Airway epithelial cell (primary cell): ENCODE results near the gene ABCC4. TPM values are rescaled to one million over a fixed set of nuclear protein-coding genes. Genes with fewer than 3 reads are reported as not detected.

Experiments
- total RNA-seq: library from RNA; depleted of rRNA; stranded (reverse); fragments of >200 nt; gene quantifications from 2 replicates; pipeline ENCODE4 v1.2.3, GENCODE V29; 2015

ABCC4 gene, protein sequence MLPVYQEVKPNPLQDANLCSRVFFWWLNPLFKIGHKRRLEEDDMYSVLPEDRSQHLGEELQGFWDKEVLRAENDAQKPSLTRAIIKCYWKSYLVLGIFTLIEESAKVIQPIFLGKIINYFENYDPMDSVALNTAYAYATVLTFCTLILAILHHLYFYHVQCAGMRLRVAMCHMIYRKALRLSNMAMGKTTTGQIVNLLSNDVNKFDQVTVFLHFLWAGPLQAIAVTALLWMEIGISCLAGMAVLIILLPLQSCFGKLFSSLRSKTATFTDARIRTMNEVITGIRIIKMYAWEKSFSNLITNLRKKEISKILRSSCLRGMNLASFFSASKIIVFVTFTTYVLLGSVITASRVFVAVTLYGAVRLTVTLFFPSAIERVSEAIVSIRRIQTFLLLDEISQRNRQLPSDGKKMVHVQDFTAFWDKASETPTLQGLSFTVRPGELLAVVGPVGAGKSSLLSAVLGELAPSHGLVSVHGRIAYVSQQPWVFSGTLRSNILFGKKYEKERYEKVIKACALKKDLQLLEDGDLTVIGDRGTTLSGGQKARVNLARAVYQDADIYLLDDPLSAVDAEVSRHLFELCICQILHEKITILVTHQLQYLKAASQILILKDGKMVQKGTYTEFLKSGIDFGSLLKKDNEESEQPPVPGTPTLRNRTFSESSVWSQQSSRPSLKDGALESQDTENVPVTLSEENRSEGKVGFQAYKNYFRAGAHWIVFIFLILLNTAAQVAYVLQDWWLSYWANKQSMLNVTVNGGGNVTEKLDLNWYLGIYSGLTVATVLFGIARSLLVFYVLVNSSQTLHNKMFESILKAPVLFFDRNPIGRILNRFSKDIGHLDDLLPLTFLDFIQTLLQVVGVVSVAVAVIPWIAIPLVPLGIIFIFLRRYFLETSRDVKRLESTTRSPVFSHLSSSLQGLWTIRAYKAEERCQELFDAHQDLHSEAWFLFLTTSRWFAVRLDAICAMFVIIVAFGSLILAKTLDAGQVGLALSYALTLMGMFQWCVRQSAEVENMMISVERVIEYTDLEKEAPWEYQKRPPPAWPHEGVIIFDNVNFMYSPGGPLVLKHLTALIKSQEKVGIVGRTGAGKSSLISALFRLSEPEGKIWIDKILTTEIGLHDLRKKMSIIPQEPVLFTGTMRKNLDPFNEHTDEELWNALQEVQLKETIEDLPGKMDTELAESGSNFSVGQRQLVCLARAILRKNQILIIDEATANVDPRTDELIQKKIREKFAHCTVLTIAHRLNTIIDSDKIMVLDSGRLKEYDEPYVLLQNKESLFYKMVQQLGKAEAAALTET (N-terminal part only)
- total RNA-seq, result 5.7 and 6.1 TPM in 2 replicates

DNA sequence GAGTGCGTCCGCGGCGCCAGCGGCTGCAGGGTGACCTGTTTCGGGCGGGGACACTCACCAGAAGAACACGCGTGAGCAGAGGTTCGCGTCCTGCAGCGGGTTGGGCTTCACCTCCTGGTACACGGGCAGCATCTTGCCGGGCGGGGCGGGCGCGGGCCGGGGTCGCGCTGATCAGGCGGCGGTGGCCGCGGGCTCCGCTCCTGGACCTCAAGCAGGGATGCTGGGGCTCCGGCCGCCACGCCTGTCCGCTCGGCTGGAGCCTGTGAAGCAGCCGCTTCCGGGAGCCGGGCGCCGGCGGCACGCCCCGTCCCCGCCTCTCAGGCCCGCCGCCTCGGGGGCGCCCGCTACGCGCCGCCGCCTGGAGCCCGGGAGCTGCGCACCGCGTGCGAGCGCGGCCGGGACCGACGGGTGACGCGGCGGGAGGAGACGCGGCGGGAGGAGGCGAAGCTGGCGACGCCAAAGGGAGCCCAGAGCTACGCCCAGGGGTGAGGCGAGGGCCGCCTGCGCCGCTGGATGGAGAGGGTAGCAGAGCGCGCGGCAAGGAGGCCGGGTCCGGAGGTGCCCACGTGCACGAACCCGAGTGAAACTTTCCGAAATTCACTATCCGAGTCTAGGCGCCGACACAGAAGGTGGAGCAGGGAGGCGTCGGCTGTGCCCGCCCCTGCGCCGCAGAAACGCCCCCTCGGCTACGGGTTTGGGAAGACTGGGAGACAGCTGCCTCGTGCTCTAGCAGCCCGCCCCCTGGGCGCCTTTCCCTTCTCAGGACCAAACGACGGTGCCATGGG lies at the start of gene ABCC4:
Gene ABCC4 (minus strand): TSS at position 269 of the 785 bp plus-strand sequence. CDS start 137 bp downstream, at position 132.

